Natural killer cell (primary cell): ENCODE data around the gene EIF4G1. TPM values are rescaled to one million over a fixed set of nuclear protein-coding genes. Genes with fewer than 3 reads are reported as not detected.
A peak's percentile ranks its signal among the peaks of the same experiment; 100 is the strongest.

ENCODE experiments used
- ATAC-seq, 3 donors: fragments of 150-1000 bp in 2 of 3; fragments of 200-7000 bp in 1 of 3; cut with Tn5 transposase; 1 replicate in 1 of 3; 2 replicates in 2 of 3; pipeline ENCODE4 v1.10.0; 2021; ENCODE audit warnings: mild to moderate bottlenecking in 2 of 3, moderate library complexity in 2 of 3
- DNase-seq, 2 donors: peaks; one replicate each; pipeline versions ENCODE4 v3.0.0 to v3.0.0-alpha.2; 2013 to 2021; ENCODE audit warnings: mixed read lengths in 1 of 2
- H3K27ac ChIP-seq: one replicate; pipeline ENCODE4 v1.5.1; 2013; ENCODE audit warnings: mild to moderate bottlenecking, low read length
- H3K27me3 ChIP-seq: one replicate; pipeline ENCODE4 v1.6.1; 2013; ENCODE audit warnings: low read length; ENCODE audit not compliant: control insufficient read depth, insufficient read depth
- H3K36me3 ChIP-seq: one replicate; pipeline ENCODE4 v1.6.1; 2013; ENCODE audit warnings: low read length; ENCODE audit not compliant: control insufficient read depth, insufficient read depth
- H3K4me1 ChIP-seq: one replicate; pipeline ENCODE4 v1.6.1; 2013; ENCODE audit warnings: low read length; ENCODE audit not compliant: control insufficient read depth, insufficient read depth
- H3K4me3 ChIP-seq: one replicate; pipeline ENCODE4 v1.5.1; 2013; ENCODE audit warnings: low read length
- H3K9me3 ChIP-seq: one replicate; pipeline ENCODE4 v1.6.1; 2013; ENCODE audit warnings: low read length; ENCODE audit not compliant: control insufficient read depth, insufficient read depth
- H3K27ac Mint-ChIP-seq, 2 donors: one replicate each; pipeline ENCODE4 v1.8.0; 2022; ENCODE audit warnings: mild to moderate bottlenecking in 2 of 2, mixed read lengths in 2 of 2, moderate library complexity in 1 of 2
- H3K27me3 Mint-ChIP-seq, 2 donors: one replicate each; pipeline ENCODE4 v1.8.0; 2022; ENCODE audit warnings: low read depth in 2 of 2, mixed read lengths in 2 of 2
- H3K36me3 Mint-ChIP-seq: one replicate; pipeline ENCODE4 v1.8.0; 2022; ENCODE audit warnings: mixed read lengths
- H3K4me1 Mint-ChIP-seq, 2 donors: one replicate each; pipeline ENCODE4 v1.8.0; 2022; ENCODE audit warnings: mixed read lengths in 2 of 2
- H3K4me3 Mint-ChIP-seq: one replicate; pipeline ENCODE4 v1.8.0; 2022; ENCODE audit warnings: mild to moderate bottlenecking, moderate library complexity, mixed read lengths
- H3K9me3 Mint-ChIP-seq, 2 donors: one replicate each; pipeline ENCODE4 v1.8.0; 2022; ENCODE audit warnings: mixed read lengths in 2 of 2
- CTCF ChIP-seq: fragments of 200-600 bp; IDR thresholded peaks from one replicate; pipeline ENCODE4 v1.8.0; 2022; ENCODE audit warnings: antibody characterized with exemption
- WGBS: methylation state at CpG from one replicate; pipeline ENCODE4 v1.1.7; 2013; ENCODE audit warnings: missing lambda C conversion rate; ENCODE audit not compliant: insufficient coverage; 5-methylcytosine and 5-hydroxymethylcytosine counted together
- intact Hi-C: fragments of 100-400 bp; cut with micrococcal nuclease; formaldehyde crosslinking; loops from one replicate; pipeline ENCODE4 v1.14.2; 2022
- total RNA-seq, 4 donors: library from RNA; stranded (reverse); fragments of 120-200 nt in 1 of 4; gene quantifications; one replicate each; pipeline versions ENCODE4 v1.2.3 to v1.2.4, GENCODE V29; 2013 to 2022

The EIF4G1 gene
- total RNA-seq, 3 donors from 2014 or later (not counting 1 experiment from before 2014, with no cell fraction given) = 220 to 235 (median 227) TPM

GRCh38 chr3:184334470-184335158 lies 20.2 kb downstream of the EIF4G1 start:
- WGBS = 79% methylated on average over 14 of the region's 15 CpGs
- Mint-ChIP-seq H3K27ac (peak overlapping the region; percentile 78 to 80), H3K9me3 (no peaks in the 10 kb centered on the region), H3K27me3 (peaks cover 0 to 7% of the 10 kb centered on the region in 2 donors), H3K4me3 (peak overlapping the region; percentile 90), H3K36me3 (peaks cover 11% of the 10 kb centered on the region), H3K4me1 (peaks cover 17 to 37% of the 10 kb centered on the region in 2 donors)
- Histone ChIP-seq H3K4me1 (peaks cover 23% of the 10 kb centered on the region), H3K9me3 (no peaks in the 10 kb centered on the region), H3K27me3 (no peaks in the 10 kb centered on the region), H3K4me3 (no peak overlapping the region), H3K36me3 (peaks cover 48% of the 10 kb centered on the region), H3K27ac (peak overlapping the region; percentile 97)
- intact Hi-C loops = loop anchor here (1.0 to 2.0 kb wide), 2 partner anchors 14 to 29 kb away; no protein-coding TSS in a partner anchor
- peak in 2 of 3 donors; percentile 39 to 40 for ATAC-seq
- TF ChIP-seq CTCF = no peak
- DNase-seq = peak in 1 of 2 donors; percentile 53

GRCh38 chr3:184335291-184335660 lies 20.9 kb downstream of the EIF4G1 start:
- 78% methylated on average over 4 of the region's 4 CpGs for WGBS
- H3K9me3 ChIP-seq = no peaks in the 10 kb centered on the region
- peaks cover 44% of the 10 kb centered on the region for H3K36me3 ChIP-seq
- H3K4me3 ChIP-seq = peak overlapping the region; percentile 51
- H3K36me3 Mint-ChIP-seq = peaks cover 8% of the 10 kb centered on the region
- peaks cover 0 to 7% of the 10 kb centered on the region in 2 donors for H3K27me3 Mint-ChIP-seq
- DNase-seq (no peak), ATAC-seq (peak in 1 of 3 donors; percentile 5)
- no peak for TF ChIP-seq CTCF
- no peaks in the 10 kb centered on the region for H3K9me3 Mint-ChIP-seq
- peak overlapping the region; percentile 90 for H3K4me3 Mint-ChIP-seq
- peaks cover 23% of the 10 kb centered on the region for H3K4me1 ChIP-seq
- no peaks in the 10 kb centered on the region for H3K27me3 ChIP-seq
- peak overlapping the region; percentile 97 for H3K27ac ChIP-seq
- peaks cover 17 to 37% of the 10 kb centered on the region in 2 donors for H3K4me1 Mint-ChIP-seq
- intact Hi-C loops = loop anchor here (1.0 to 2.0 kb wide), 2 partner anchors 14 to 28 kb away; no protein-coding TSS in a partner anchor
- peak overlapping the region; percentile 78 to 80 for H3K27ac Mint-ChIP-seq

- TF ChIP-seq CTCF = no peak
- Mint-ChIP-seq H3K27me3 (peaks cover 0 to 7% of the 10 kb centered on the region in 2 donors), H3K4me3 (peak overlapping the region; percentile 90), H3K4me1 (peaks cover 17 to 41% of the 10 kb centered on the region in 2 donors), H3K36me3 (peaks cover 8% of the 10 kb centered on the region), H3K9me3 (no peaks in the 10 kb centered on the region), H3K27ac (peak overlapping the region; percentile 78 to 80)
- Histone ChIP-seq H3K4me3 (peak overlapping the region; percentile 51), H3K27me3 (no peaks in the 10 kb centered on the region), H3K27ac (peak overlapping the region; percentile 97), H3K36me3 (peaks cover 40% of the 10 kb centered on the region), H3K4me1 (peaks cover 23% of the 10 kb centered on the region), H3K9me3 (no peaks in the 10 kb centered on the region)
- intact Hi-C loops = loop anchor here (1.0 to 2.0 kb wide), 2 partner anchors 15 to 27 kb away; no protein-coding TSS in a partner anchor
- DNase-seq (peak; percentile 94), ATAC-seq (peak; percentile 77 to 88 (median 83))
- WGBS = 2% methylated on average over 77 of the region's 77 CpGs
Observed at GRCh38 chr3:184335661-184336546, 21.5 kb downstream of the EIF4G1 start.
